Renal cortex interstitium (tissue), 11 donors: ENCODE results near the gene CDX2. TPM values are rescaled to one million over a fixed set of nuclear protein-coding genes. Genes with fewer than 3 reads are reported as not detected.
"Not testable (repeated sequence)": the region's sequence is repeated elsewhere in the genome, so short reads cannot be mapped to it uniquely, and the experiment has no call there.

Source experiments
- DNase-seq, 11 donors: peaks; one replicate each; pipeline ENCODE4 v3.0.0-alpha.2; 2013; ENCODE audit warnings: low read depth in 9 of 11, low spot score in 4 of 11; ENCODE audit errors: extremely low read depth in 1 of 11
- polyA plus RNA-seq, 3 donors: library from polyadenylated mRNA; unstranded; fragments of 120-200 nt; gene quantifications; one replicate each; pipeline ENCODE4 v1.2.1, GENCODE V29; 2013; ENCODE audit not compliant: insufficient read length in 3 of 3

The CDX2 gene
- polyA plus RNA-seq, 3 donors = not detected

DNA sequence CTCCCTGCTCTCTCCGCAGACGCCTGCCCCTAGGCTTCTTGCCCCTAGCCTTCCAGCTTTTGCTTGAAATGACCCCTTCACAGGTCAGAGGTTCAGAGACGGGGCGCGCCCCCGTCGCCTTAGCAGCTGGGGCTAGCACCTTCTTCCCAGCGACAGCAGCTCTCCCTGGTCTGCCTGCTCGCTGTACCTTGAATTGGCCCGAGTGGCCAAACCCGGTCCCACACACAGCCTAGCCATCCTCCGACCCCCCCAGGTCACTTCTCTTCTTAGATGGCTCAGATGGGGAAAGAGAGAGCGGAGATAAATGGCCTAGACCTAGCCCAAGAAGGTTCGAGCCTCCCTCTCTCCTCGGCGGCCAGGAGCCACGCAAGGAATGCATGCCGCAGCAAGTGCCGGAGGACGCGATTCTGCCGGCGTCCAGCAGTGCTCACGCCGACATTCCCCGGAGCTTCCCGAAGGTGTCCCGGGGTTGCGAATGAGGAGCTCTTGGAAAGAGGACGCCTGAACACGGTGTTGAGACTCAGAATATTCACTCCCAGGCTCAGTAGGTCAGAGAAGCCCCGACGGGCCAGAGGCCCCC, 1.3 kb downstream of the CDX2 start:
- DNase-seq = no peak

DNA sequence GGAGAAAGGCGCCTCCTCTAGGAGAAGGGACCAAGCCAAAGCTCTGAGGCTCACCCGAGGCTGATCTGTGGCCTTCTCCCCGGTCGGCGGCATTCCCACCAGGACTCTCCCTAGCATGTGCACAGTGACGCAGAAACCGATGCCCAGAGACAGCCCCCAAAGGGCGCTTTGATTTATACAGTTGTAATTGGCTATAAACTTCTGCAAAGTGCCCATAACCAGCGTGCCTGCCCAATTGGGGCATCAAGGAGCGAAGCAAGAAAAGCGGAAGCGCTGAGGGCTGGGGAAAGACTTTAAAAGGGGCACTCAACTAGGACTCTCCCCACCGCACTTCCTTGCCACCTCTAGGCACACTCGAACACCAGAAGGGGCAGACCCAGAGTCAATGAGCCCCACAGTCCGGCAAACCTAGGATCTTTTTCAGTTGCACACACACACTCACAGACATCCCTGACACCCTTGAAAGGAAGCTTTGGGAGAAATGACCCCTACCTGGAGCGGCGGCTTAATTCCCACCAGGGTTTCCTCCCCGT, 1.8 kb downstream of the CDX2 start:
- DNase-seq = no peak

DNA sequence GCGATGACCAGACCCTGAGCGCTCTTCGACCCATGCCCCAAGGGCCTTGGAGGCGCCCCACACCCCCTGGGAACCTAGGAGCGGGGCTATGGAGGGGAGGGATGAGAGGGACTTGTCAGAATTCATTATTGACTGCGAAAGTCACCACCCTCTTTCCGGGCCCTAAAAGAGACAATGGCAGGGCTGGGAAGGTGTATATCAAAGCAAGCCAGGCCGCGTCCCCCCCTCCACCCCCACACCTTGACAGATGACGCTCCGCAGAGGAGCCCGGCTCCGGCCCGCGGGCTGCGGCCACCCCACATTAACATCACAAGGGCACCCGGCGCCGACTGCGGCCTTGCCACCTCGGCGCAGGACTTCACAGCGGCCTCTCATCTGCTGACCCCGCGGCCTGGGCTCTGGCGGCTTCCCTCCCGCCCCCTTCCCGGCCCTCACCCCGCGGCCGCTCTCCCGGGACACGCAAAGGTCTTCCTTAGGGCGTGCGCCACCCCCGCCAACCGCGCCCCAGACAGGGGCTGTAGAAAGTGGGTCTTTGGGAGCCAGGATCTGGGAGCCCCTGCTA, 2.4 kb downstream of the CDX2 start:
- DNase-seq = no peak

DNA sequence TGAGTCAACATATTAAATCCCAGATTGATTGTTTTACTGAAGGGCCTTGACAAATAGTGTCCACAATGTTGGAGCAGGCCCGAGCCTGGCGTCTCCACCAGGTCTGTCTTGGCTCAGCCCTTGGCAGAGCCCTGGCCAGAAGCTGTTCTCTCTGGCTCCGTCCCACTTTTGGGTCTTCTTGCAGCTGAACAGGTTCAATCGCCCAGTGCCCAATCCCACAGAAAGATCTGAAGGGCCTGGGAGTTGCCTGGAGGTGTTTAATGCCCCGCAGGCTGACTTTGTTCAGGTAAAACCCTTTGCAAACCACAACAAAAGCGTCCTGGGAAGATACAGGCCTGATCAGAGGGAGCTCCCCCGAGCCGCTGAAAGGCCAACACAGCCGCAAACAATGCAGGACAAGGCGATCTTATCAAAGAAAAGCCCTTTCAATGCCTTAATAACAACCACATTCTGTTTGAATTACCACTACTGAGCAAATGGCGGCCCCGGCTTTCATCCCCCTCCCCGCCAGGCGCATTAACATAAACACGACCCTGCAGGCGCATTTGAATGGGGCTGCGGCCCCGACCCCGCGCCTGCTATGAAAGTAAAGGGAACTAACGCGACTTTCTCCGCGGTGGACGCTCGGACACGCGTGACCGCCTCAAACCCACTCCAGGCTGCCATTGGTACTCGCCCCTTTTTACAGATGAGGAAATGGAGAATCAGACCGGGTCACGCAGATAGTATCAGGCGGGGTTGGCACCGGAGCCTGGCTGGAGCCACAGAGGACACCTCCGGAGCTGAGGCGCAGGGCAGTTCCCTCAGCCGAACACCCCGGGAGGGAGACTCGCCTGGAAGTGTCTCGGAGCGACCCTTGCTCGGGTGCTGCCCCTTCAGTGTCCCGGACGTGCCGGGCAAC, 3.1 kb downstream of the CDX2 start:
- DNase-seq = no peak

DNA sequence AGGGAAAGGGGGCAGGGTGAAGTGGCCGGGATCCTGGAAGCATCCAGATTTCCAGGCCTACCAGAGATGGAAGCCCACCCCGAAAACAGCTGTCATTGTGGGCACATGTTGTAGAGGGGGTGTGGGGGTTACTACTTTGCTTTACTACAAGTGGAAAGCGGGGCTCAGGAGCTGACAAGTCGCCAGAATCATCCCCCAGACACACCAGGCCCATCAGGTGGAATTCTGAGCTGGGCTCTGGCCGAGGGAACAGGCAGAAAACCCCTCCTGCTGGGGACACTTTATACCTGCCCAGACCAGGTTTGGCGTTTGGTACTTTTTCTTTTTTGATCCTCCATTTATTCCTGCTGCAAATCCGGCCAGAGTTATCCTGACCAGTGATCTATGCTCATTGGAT, 3.8 kb downstream of the CDX2 start:
- DNase-seq = no peak

DNA sequence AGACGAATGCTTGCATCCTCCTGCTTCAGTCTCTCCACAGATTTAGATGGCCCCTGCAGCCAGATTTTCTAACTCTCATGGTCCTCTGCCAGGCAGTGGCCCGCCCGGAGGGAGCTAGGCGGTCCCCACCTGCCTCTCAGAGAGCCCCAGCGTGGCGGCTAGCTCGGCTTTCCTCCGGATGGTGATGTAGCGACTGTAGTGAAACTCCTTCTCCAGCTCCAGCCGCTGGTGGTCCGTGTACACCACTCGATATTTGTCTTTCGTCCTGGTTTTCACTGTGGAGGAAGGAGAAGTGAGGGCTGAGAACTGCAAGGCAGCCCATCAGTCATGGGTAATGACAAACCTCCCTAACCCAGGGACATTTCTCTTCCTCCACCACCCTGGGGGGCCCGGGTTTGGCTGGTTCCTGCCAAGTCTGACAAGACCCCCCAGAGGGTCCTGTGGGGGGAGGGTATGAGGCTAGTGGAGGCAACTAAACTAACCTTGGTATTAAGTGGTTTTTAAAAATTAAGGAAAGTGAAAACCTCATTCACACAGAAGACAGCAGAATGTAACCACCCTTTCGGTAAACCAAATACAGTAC, 4.3 kb downstream of the CDX2 start:
- DNase-seq = no peak

DNA sequence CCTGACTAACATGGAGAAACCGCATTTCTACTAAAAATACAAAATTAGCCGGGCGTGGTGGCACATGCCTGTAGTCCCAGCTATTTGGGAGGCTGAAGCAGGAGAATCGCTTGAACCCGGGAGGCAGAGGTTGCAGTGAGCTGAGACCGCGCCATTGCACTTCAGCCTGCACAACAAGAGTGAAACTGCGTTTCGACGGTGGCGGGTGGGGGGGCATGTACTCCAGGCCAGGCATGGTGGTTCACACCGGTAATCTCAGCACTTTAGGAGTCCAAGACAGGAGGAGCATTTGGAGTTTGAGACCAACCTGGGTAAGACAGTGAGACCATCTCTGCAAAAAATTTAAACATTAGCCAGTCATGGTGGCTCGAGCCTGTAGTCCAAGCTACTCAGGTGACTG, 4.9 kb downstream of the CDX2 start:
- not testable (repeated sequence) for DNase-seq

DNA sequence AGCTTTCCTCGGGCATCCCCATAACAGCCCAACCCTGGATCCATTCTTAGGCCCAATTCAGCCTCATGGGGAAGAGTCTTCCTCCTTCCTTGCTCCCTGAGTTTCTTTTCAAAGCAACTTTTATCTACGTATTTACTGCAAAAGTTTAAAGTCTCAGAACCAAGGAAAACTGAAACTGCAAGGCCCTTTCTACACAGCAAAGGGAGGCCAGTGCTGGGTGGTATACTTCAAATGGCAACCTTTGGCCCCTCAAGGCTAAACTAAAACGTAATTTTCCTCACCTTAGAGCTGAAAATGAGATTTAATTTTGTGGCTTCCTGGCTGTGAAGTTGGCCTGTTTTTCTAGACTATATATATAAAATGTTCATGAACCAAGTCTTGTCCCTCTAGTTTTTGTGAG, 5.6 kb downstream of the CDX2 start:
- no peak for DNase-seq

DNA sequence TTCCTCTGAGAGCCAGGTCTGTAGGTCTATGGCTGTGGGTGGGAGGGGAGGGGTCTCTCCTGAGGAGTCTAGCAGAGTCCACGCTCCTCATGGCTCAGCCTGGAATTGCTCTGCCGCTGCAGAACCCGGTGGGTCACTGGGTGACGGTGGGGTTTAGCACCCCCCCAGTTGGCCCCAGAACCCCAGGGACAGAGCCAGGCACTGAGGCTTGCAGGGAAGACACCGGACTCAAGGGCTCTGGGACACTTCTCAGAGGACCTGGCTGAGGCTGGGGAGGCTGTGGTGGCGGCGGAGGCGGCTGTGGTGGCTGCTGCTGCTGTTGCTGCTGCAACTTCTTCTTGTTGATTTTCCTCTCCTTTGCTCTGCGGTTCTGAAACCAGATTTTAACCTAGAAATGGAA, 6.1 kb downstream of the CDX2 start:
- DNase-seq = no peak

DNA sequence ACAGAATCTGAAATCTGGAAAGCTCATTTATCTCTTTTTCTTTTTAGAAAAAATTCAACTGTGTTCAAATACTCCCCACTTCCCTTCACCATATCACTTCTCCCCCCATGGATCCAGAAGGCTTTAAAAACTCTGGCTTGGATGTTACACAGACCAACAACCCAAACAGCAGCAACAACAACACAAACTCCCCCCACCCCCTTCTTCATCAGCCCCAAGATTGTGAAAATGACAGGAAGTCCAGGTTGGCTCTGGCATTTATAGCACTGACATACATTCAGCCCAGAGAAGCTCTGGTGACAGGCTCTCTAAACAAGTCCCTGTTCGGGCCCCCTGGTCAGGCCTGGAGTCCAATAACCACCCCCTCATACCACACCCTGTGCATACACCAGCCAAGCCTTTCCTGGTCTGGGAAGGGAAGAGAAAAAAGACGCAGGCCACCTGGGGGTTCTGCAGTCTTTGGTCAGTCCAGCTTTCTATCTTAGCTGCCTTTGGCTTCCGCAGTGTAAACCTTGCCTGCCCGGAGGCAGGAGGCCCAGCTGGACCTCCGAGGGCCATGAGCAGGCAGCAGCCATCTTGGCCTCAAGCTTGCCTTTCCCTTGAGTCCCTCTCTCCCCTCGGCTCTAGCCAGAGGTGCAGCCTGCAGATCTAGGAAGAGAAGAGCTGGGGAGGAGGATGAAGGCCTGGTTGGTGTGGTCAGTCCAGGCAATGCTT, 6.8 kb downstream of the CDX2 start:
- no peak for DNase-seq

DNA sequence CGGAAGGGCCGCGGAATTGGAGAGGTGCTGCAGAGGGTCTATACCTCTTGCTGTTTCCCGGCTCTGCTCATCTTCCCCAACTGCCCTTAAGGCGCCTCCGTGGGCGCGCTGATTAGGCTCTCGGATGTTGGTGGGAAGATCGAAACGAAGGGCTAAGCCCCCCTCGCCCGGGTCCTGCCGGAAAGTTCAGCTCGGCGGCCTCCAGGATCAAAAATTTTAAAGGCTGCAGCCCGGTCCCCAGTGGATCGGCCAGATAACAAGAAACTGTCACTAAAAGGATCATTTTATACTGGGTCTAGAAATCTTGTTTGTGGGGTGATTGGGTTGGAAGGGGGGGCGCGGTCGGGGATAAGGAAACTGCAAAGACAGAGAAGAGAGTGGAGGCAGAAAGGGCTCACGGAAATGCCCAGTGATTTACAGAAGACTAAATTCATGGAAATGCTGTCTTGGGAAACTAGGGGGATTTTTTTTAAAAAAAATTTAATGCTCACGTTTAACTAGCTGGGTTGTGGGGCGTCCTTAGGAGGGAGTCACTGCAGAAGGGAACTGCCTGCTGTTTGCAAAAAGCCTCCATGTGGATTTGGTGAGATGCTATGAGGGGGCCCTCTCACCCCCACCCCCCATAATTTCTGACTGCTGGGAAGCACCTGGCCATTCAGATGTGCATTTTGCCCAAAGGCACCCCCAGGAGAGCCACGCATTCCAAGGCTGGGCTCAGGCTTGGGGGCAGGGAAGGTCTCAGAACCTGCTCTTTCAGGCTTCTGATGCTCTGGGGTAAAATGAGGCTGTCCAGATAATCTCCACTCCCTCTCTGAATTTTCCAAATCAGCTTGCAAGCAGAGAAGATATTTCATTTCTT, 7.7 kb downstream of the CDX2 start:
- DNase-seq = no peak

DNA sequence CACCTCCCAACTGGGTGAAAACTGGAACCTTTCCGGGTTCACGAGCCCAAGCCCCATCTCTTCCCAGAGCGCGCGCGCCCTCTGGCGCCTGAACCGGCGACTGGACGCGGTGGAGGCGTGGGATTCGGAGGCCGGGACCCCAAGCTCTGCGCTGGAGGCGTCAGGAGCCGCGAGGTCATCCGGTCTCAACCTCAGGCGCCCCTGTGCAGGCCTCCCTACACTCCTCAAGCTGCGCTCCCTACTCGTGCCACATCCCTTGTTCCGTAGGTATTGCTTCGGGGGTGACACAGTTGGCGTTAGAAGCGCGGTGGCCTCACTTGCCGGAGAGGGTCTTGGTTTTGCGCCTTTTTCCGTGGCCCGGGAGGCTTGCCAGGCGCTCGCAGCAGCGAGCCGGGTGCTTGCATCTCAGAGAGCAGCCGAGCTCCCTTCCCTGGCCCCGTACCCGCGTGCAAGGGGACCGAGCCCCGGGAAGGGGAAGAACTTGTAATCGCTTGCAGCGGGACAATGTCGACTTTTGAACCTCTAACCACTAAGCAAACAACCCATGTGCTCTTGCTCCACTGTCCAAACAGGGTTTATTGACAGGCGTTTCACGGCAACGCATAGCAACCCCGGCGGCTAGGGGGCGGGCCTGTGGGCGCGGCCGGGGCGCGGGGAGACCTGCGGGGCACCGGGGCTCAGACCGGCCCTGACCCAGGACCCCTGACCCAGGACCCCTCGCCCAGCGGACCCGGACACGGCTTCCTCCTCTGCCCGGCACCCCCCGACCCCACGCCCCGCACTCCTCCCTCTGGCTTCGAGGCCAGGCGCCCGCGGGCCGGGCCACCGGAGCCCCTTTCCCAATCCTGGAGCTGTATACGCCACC, 8.5 kb downstream of the CDX2 start:
- DNase-seq = no peak

DNA sequence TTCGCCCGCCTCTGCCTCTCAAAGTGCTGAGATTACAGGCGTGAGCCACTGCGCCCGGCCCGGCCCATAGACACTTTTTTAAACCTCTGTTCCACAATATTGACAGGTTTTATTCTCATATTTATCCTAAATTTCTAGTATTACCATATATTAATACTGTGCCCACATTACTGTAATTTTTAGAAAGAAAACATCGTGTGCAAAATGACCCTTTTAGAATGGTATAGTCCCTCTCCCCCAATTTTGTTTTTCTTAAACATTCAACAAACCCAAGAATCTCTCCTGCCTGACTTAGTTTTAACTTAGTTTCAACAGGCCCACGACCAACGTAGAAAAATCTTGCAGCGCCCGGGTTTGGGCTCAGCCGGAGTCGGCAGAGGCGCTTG, 9.1 kb downstream of the CDX2 start:
- DNase-seq = no peak

DNA sequence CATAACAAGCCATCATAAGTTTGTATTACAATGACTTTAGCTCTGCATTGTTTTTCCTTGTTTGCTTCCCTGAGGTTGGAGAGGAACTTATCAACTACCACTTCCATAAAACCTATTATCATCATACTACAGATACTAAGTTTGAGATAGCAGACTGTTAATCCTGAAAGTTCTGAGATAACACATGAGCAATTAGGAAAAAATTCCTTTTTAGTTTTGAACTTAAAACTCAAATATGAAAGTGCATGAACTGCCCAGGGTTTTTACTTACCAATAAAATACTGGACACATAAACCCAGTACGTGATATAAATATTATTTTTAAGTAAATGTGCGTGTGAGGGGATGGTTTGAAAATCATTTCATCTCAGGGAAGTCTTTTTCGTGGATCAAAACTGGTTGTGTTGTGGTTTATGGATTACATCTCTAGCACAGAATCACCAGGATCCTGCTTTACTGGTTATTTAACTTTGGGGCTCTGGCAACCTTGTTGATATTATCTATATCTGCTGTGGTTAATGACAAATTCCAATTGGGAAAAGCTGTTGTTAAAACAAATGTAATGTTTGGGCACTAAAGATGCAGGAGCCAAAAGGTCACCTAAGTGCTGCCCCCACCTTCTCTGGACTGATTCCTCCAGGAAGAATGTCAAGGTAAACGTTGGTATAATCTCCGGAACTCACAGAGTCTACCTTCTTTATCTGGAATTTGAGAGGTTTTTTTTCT, 12.4 kb downstream of the CDX2 start:
- no peak for DNase-seq

DNA sequence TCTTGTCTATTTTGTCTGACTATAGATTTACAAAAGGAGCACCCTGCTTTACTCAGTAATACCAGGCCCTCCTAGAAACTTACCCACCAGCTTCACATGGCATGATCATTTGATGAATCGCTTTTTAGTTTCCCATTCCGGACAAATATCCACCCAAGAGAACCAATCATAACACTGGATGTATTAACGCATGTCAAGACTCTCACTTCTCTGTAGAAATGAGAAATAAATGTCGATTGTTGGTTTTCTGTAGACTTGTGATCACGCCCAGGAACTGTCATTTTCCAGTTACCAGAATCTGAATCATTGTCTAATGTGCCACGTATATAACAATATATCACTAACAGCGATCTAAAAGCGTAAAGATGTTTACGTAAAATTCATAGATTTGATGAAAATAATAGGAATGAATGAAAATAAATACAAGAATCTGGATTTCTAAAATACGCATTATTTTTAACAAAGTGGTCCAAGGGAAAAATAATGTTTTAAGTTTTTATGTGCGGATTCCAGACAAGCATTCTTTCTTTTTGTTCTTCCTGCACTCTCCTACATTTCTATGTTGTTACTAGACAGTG, 14.0 kb downstream of the CDX2 start:
- no peak for DNase-seq

DNA sequence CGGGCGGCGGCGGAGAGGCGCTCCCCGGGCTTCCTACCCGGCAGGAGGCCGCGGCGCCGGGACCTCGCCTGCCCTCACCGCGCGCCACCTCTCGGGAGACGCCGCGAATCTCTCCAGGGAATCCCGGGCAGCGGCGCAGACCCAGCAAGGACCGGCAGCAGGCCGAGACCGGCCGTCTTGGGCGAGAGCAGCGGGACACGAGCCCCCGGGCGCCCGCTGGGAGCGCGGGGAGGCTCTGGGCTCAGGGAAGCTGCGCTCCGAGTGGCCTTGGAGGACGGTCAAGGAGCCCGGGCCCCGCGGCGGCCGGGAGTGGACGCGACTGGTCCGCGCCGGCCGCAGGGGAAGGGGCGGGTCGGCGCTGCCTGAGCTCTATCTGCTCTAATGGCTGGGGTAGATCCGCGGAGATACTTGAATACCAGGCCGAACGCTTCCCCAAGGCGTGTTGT, 14.7 kb downstream of the CDX2 start:
- no peak for DNase-seq
